GM19193 (cell line): ENCODE data around the gene GABRD.

Source experiments
- POLR2A ChIP-seq: IDR thresholded peaks from 4 replicates; pipeline ENCODE4 v1.6.1; 2011; ENCODE audit not compliant: insufficient read depth, insufficient read length; ENCODE audit errors: extremely low read depth

Gene GABRD

DNA sequence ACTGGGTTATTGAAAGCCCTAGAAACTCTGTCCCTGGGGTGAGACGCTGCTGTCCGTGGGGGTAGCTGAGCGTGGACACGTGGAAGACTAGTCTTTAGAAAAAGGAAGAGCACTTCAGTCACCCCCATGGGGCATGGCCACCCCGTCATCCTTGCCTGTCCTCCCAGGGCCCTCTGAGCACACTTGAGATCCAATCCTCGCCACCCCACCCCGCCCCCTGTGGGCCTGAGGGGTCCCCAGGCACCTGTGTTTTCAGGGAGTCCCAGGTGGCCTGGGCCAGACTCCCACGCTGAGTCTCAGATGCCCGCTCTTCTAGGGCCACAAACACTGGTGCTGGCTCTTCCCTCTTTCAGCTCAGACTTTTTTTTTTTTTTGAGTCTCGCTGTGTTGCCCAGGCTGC is 33.6 kb downstream of the GABRD start:
- no peak for TF ChIP-seq POLR2A

DNA sequence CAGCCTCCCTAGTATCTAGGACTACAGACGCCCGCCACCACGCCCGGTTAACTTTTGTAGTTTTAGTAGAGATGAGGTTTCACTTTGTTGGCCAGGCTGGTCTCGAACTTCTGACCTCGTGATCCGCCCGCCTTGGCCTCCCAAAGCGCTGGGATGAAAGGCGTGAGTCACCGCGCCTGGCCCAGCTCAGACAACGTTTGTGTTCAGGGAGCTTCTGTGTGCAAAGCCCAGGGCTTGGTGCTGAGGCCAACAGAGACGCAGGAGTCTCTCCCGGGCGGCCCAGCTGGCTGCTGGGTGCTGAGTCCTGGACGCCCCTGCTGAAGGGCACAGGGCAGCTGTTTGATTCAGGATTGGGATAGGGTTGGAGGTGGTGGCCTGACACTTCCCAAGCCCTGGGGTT is 34.1 kb downstream of the GABRD start:
- no peak for TF ChIP-seq POLR2A

DNA sequence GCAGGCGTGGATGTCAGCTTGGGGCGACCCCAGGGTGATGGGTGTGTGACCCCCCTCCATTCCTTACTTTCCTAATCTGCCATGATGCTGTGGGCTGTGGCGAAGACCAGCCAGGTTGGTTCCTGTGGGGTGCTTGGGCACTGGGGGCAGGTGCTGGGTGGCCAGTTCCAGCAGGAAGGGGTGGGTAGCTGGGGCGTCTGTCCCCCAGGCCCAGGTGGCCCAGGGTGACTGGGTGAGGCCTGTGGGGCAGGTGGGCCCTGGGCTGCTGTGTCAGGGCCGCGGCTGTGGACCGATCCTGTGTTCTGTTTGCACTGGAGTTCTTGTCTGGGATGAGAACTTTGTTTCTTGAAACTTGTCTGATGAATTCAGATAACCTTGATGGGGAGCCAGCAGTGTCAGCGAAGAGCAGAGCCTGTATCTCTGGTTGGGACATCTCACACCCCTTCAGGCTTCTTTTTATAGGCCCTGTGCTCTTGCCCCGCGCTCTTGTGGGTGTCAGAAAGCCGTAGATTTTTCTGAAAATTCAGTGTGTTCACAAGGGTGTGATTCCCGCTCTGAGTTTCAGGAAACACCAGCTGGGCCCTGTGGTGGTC is 34.7 kb downstream of the GABRD start:
- TF ChIP-seq POLR2A = no peak

DNA sequence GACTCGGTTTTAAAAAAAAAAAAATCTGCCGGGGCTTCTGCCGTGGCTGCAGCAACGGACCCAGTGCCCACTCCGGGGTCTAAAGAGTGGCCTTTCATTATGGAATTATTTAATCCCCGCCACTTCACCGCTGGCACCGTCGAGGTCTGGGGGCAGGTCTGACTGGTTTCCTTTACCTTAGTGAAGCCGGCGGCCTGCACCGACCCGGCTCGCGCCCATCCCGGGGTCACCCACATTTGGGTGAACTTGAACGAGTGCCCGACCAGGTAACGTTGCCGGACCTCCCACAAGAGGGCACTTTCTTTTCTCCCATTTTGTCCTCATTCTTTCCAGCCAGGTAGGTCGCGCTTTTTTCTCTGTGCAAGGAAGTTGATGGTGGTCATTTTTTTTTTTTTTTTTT is 35.4 kb downstream of the GABRD start:
- TF ChIP-seq POLR2A = no peak

DNA sequence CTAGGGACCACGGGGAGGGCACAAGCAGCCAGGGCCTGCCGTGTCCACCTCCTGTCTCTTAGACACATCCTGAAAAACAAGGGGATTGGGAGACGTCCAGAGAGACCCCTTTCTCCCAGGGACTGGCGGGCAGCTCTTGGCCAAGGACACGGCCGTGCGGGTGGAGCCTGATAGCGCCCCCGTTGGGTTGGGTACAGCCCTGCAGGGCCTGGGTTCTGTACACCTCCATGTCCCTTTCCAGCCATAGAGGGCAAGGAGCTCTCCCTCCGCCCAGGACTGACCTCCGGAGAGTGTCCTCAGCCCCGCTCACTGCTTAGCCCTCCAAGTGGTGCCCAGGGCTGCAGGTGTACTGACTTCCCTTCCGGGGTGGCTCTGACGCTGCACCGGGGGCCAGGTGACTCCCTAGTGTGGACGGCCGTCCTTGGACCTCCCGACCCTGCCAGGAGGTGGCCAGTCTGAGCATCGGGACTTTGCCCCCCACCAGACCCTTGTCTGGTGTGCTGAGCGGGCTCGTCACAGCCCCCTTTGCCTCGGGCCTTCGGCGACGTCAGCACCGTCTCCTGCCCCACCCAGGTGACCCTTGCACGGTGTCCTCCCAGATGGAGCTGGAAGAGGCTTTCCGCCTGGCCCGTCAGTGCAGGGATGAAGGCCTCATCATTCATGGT is 36.9 kb downstream of the GABRD start:
- TF ChIP-seq POLR2A = no peak

DNA sequence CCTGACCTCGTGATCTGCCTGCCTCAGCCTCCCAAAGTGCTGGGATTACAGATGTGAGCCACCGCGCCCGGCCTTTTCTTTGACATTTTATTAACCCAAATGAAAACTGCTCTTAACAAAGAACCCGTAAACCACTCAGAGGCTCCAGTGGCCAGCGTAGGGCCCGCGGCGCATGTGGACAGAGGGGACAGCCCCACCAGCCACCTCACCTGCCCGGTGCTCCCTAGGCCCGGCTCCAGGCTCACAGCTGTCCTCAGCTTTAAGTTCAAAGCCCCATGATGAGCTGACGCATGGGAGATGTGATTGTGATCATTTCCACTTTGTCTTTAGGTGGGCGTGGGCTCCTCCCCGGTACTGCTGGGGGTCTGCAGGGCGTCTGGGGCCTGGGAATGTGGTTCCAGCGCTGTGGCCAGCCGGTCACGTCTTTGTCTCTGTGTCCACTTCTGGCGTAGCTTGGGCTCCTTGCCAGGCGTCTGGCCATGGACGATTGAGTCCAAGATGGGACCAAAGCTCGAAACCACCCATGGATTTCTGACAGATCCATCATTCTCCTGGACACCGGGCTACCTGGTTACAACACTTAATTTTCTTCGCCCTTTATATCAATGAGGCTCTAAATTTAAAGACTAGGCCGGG is 37.9 kb downstream of the GABRD start:
- no peak for TF ChIP-seq POLR2A

DNA sequence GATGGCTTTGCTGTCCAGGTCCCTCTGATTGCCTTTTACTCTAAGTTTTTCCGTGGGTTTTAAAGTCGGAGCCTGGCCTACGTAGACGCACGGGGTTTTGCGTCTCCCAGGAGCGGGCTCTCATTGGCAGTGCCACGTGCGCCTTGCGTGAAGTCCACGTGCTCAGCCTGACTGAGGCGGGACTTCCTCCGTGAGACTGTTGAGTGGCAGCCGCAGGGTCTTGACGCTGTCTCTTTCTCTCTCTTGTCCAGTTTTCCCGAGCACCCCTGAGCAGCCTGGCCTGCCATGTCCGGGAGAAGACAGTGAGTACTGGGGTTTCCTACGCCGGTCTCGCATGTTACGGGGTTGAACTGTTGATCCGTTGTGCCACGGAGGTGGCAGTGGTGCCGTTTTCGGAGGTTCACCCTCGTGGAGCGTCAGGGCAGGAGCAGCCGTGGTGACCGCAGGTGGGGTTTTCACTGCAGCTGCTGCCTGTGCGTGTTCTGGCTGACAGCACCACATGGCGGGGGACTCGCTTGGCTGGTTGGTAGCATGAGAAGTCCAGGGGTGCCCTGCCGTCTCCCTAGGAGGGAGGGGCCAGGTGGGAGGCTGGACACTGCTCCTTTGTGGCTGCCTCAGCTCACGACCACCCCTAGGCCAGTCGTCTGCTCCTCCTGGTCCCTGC is 40.3 kb downstream of the GABRD start:
- no peak for TF ChIP-seq POLR2A

DNA sequence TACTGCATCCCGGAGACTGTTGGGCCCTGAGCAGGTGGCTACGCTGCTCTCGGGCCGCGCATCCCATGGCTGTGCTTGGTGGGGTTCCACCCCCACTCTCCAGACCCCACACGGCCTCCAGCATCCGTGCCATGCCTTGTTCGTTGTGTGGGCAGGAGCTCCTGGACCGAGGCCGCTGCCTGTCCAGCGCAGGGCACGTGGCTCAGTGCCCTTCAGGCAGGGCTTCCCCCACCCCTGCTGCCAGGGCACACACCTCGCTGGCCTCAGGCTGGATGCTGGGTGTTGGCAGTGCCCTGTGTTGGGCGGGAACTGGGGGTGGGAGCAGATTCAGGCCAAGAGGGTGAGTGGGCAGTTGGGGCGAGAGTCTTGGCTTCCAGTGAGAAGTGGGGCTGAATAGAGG is 40.9 kb downstream of the GABRD start:
- no peak for TF ChIP-seq POLR2A

DNA sequence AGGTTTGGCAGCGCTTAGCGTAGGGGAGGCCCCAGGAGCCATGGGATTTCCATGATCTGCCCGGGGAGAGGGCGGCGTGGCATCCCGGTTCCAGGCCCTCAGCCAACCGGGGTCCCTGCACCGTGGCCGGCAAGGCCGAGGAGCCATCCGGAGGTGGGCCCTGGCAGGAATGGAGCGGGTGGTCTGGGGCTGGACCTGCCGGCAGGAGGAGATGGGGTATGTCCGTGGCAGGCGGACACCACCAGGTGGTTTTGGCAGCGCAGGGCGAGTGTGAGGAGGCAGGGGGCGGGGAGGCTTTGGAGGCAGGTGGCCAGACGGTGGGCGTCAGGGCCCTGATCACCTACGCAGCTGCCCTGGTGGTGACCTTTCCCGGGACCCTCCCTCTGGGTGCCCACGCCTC is 41.4 kb downstream of the GABRD start:
- no peak for TF ChIP-seq POLR2A

DNA sequence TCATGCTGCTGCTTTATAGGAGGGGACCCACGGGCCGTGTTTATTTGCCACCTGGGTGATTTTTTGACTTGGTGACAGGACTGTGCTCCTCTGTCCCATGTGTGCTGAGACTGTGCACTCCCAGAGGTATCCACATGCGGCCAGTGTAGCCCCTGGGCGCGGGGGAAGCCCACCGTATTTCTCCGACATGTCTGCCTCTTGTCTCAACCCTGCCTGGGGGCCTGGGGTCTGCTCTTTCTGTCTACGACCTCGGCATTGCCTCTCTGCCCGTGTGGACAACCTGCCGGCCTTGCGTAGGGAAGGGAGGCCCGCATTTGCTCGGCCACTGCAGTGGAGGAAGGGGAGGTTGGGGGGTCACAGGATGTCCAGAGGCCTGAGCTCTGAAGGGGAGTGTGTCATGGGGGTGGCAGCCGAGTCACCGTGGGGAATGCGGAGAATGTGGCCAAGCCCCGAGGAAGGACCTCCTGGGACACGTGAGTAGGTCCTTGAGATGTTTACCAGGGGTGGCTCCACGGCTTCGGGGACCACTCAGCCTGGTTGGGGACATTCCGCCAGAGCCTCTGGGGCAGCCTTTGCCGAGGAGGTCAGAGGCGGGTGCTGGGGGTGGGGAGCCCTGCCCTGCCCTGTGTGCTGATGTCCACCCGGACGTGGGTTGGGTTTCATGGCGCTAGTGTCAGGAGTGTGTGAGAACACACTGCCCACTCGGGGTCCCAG is 42.1 kb downstream of the GABRD start:
- TF ChIP-seq POLR2A = no peak

DNA sequence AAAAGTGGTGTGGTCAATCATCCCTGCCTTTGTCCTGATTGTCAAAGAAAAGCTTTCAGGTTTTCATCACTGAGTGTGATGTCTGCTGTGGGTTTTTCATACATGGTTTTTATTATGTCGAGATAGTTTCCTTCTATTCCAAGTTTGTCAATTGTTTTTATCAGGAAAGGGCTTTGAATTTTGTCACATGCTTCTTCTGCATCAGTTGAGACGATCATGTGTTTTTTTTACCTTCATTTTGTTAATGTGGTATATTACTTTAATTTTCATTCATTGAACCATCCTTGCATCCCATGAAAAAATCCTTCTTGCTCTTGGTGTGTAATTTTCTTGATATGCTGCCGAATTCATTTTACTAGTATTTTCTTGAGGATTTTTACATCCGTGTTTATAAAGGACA is 46.6 kb downstream of the GABRD start:
- TF ChIP-seq POLR2A = no peak

DNA sequence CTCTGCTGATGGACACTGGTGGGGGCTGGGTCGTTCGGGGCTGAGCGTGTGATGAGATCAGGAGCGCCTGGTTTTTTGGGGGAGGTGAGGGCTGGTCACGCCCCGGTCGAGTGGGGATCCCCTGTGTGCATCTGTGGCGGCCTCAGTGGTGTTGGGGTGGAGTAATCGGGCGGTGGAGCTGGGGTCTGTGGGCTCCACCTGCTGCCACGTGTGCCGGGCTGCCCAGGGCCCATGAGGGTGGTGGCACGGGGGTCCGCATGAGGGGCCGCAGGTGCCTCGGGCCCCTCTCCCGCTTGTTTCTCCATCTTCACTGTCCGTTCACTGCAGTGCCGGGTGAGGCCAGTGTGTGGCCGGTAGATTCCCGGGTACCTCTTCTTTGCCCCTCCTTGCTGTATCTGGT is 48.2 kb downstream of the GABRD start:
- TF ChIP-seq POLR2A = no peak

DNA sequence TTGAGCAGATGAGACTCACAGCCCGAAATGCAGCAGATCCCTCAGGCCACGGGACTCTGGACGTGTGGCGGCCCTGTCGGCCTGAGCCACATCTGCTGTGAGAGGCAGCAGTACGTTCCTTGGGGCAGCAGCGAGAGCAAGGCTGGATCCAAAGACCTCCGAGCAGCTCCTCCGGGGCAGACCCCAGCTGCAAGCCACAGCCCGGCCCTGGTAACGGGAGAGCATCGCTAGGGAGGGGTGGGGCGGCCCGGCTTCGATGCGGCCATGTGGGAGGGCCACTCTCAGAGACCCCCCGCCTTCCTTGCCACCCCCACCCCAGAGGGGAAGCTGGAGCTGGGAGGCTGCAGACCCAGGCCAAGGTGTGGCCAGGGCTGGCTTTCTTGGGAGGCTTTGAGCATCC is 48.8 kb downstream of the GABRD start:
- TF ChIP-seq POLR2A = no peak

DNA sequence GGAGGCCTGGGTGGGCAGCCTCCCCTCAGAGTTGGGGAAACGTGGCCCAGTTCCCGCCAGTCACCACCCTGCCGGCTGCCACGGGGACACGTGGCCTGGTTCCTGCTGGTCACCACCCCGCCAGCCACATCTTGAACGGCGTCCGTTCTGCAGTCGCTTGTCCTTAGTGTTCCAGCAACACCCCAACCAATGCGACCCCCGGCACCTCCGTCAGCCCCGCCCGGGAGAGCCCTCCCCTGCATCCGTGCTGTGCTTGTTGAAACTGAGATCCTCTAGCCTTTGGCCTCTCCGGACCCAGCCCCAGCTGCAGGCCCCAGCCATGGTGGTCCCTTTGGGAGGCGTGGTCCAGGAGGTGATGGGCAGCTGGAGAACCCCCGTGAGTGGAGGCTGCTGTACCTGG is 49.8 kb downstream of the GABRD start:
- TF ChIP-seq POLR2A = no peak

DNA sequence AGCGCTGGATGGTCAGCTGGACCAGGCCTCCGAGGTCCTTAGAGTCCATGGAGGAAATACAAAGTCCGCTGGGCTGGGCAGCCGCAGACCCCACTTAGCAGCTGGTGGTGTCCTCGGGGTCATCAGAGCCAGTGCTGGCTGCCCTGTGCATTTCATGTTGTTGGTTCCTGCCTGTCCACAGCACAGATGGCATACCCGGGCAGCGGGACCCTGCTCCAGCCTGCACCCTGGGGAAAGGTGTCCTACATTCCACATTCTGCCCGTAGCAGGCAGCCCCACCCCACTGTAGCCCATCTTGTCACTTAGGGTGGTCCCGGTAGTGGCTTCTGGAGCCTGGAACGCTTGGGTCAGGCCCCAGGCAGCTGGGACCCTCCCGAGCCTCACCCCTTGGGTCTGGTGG is 50.9 kb downstream of the GABRD start:
- TF ChIP-seq POLR2A = no peak
